ENCODE data around the gene PAX8.

PAX8 gene

GRCh38 chr2:113184531-113185230, 94.0 kb downstream of the PAX8 start:
- DNase-seq (ENCODE audit: low read depth, low spot score), result no peak

- DNase-seq (ENCODE audit: low read depth, low spot score), result no peak
Observed at GRCh38 chr2:113183703-113184102, 95.0 kb downstream of the PAX8 start.

- DNase-seq (ENCODE audit: low read depth, low spot score), result no peak
Observed at GRCh38 chr2:113183264-113183663, 95.5 kb downstream of the PAX8 start.

- DNase-seq (ENCODE audit: low read depth, low spot score), result no peak
Observed at GRCh38 chr2:113182471-113183260, 96.1 kb downstream of the PAX8 start.

GRCh38 chr2:113181258-113182051, 97.3 kb downstream of the PAX8 start:
- DNase-seq (ENCODE audit: low read depth, low spot score), result no peak

- no peak for DNase-seq (ENCODE audit: low read depth, low spot score)
Observed at GRCh38 chr2:113180131-113180946, 98.4 kb downstream of the PAX8 start.

GRCh38 chr2:113179446-113180045, 99.2 kb downstream of the PAX8 start:
- no peak for DNase-seq (ENCODE audit: low read depth, low spot score)

- no peak for DNase-seq (ENCODE audit: low read depth, low spot score)
Observed at GRCh38 chr2:113178891-113179290, 99.8 kb downstream of the PAX8 start.

GRCh38 chr2:113178069-113178746, 100.5 kb downstream of the PAX8 start:
- no peak for DNase-seq (ENCODE audit: low read depth, low spot score)

GRCh38 chr2:113176696-113177355, 101.9 kb downstream of the PAX8 start:
- no peak for DNase-seq (ENCODE audit: low read depth, low spot score)

- no peak for DNase-seq (ENCODE audit: low read depth, low spot score)
Observed at GRCh38 chr2:113175736-113176695, 102.7 kb downstream of the PAX8 start.

GRCh38 chr2:113175042-113175628, 103.6 kb downstream of the PAX8 start:
- no peak for DNase-seq (ENCODE audit: low read depth, low spot score)

GRCh38 chr2:113174376-113174750, 104.4 kb downstream of the PAX8 start:
- no peak for DNase-seq (ENCODE audit: low read depth, low spot score)

GRCh38 chr2:113173542-113174375, 105.0 kb downstream of the PAX8 start, which contains the start of gene PSD4:
TSS of gene PSD4 (plus strand) at chr2:113173971. CDS start at chr2:113182457, 8,486 bp downstream.
- DNase-seq (ENCODE audit: low read depth, low spot score), result no peak

GRCh38 chr2:113172721-113173541, 105.8 kb downstream of the PAX8 start:
- no peak for DNase-seq (ENCODE audit: low read depth, low spot score)

- no peak for DNase-seq (ENCODE audit: low read depth, low spot score)
Observed at GRCh38 chr2:113171334-113172075, 107.2 kb downstream of the PAX8 start.

Measured in iPS DF 19.7 (cell line).